HG02642 (cell line): ENCODE measurements around the gene GCNA.
"Not testable (repeated sequence)": the region's sequence is repeated elsewhere in the genome, so short reads cannot be mapped to it uniquely, and the experiment has no call there.

Experiments used
- ATAC-seq: cut with Tn5 transposase; IDR thresholded peaks from one replicate; pipeline ENCODE4 v1.9.1; 2021; ENCODE audit warnings: mild to moderate bottlenecking; ENCODE audit not compliant: unreplicated experiment, poor library complexity

The GCNA gene

GRCh38 chrX:71556036-71556435 lies 22.2 kb upstream of the GCNA start:
- no peak for ATAC-seq

DNA sequence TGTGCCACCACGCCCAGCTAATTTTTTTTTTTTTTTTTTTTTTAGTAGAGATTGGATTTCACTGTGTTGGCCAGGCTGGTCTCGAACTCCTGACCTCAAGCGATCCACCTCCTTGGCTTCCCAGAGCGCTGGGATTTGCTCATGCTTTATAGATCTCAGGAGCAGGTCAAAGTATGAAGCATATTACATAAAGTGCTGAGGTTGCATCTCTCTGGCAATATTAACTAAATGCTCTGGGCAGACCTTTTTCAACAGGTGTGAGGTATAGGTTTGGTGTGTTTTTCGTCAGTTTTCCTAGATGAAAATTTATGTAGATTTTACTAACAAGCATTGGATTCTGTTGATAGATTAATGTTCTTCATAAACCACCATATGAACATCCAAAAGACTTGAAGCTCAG lies 19.3 kb upstream of the GCNA start:
- no peak for ATAC-seq

DNA sequence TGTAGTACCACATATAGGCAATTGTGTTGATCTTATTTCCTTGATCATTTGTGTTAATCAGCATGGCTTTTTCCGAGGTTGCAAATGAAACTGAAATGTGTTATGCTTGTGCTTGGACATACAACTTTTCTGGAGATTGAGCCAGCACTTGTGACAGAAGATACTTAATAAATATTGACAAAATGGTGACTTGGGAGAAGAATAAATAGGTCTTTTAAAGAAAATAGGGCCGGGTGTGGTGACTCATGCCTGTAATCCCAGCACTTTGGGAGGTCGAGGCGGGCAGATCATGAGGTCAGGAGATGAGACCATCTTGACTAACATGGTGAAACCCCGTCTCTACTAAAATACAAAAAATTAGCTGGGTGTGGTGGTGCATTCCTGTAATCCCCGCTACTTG lies 18.5 kb upstream of the GCNA start:
- not testable (repeated sequence) for ATAC-seq

GRCh38 chrX:71563921-71564320 lies 14.3 kb upstream of the GCNA start:
- ATAC-seq, result no peak

GRCh38 chrX:71565474-71566041 lies 12.7 kb upstream of the GCNA start:
- no peak for ATAC-seq

DNA sequence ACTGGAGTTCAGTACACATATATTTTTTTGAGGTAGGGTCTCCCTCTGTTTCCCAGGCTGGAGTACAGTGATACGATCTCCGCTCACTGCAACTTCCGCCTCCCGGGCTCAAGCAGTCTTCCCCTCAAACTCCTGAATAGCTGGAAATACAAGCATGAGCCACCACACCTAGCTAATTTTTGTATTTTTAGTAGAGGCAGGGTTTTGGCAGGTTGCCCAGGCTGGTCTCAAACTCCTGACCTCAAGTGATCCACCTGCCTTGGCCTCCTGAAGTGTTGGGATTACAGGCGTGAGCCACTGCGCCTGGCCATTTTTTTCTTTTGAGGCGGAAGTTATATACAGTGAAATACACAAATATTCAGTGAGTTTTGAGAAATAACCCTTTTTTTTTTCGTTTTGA lies 6.8 kb upstream of the GCNA start:
- ATAC-seq, result not testable (repeated sequence)

- ATAC-seq, result no peak
These were observed 4.6 kb upstream of the GCNA start for GRCh38 chrX:71573590-71573989.

GRCh38 chrX:71577682-71578081 lies 555 bp upstream of the GCNA start:
- no peak for ATAC-seq

DNA sequence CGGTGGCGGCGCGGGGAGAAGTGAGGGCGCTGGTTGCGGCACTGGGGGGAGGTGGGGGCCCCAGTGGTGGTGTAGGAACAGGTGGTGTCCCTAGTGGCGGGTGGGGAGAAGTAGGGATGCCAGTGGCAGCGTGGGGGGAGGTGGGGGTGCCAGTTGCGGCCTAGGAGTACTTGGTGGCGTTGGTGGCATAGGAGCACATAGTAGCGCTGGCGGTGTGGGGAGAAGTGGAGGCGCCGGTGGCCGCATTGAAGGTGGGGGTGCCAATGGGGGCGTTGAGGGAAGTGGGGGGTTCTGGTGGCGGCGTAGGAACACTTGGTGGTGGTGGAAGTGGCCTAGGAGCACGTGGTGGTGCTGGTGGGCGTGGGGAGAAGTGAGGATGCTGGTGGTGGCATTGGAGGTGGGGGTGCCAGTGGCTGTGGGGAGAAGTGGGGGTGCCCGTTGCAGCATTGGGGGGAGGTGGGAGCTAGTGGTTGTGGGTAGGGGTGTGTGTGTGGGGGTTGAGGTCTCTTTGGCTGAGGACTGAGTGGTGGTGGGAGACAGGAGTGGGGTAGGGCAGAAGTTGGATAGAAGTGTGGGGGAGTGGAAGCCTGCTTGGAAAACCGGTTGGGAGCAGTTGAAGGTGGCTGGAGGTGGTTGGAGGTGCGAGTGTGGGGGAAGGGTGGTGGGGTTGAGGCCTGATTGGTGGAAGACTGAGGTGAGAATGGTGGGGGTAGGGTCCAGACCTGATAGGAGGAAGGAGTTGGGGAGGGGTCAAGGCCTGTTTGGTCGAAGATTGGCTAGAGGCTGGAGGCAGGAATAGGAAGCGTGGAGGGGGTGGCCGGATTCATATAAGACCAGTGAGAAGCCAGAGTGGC lies 1.1 kb downstream of the GCNA start:
- ATAC-seq, result no peak

GRCh38 chrX:71579990-71580380 lies 1.7 kb downstream of the GCNA start:
- ATAC-seq, result no peak

DNA sequence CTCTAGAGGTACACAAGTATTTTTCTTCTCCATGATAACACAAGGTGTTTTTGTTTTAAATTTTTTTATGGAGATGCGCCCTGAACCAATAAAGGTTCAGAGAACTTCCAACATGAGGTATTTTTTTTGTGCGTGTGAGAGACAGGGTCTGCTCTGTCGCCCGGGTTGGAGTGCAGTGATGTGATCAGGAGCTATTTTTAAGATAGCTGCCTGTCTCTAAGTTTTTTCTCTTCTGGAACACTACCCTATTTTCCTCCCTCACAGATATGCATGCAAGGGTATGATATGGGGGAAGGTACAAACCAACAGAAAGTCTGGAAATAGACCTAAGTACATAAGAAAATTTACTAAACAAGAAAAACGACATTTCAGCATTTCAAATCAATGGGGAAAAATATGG lies 3.0 kb downstream of the GCNA start:
- no peak for ATAC-seq

DNA sequence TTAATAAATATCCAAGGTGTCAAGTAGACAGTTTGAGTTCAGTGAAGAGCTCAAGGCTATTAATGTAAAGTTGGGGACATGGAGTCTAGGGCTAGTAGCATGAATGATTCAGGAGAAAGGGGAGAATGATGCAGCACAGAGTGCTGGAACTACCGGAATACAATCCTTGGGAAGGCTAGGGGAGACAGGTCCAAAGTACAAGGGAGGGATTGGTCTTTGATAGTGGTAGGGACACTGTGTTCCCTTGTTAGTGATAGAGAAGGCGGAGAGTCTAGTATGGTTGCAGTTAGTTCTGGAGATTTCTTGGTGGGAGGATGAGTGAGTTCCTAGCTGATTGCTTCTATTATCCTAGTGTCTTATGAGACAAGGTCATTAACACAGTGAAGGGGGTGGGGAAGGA lies 8.7 kb downstream of the GCNA start:
- no peak for ATAC-seq

DNA sequence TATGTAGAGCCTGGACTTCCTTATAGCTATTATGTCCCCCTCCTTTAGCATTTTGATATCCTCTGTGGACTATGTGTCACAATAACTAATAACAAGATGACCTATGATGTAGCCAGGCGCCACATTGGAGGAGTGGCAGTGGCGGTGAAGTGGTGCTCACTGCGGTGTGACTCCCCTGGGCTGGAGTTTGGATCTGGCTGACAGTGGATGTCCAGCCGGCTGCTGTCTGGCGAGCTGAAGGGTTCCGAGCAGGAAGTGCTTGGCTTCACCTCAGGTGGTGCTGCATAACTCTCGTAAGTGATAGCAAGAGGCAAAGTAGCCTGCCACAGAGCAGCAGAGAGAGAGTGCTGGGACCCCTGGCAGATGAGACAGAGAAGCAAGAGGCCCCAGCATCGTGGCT lies 15.0 kb downstream of the GCNA start:
- ATAC-seq, result not testable (repeated sequence)

DNA sequence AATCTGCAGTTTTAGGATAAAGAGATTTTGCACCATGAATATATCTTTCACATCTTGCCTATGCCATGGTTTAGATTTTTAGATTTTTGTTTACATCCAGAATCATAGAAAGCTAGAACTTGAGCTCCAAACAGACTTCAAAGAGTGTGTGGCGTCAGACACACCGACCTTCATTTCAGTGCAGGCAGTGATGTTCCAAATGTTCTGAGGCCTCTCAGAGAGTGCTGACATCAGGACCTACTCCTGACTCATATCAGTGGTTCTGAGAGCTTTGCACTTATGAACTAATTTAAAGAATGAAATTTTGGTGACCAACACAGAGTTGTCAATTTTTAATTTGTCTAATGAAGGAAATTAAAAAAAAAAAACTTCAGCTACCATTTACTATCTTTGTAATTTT lies 21.7 kb downstream of the GCNA start:
- ATAC-seq, result no peak

GRCh38 chrX:71603618-71604017 lies 25.4 kb downstream of the GCNA start:
- no peak for ATAC-seq

GRCh38 chrX:71604141-71604540 lies 25.9 kb downstream of the GCNA start:
- ATAC-seq, result no peak

- no peak for ATAC-seq
These were observed 26.7 kb downstream of the GCNA start for GRCh38 chrX:71604796-71605568.

GRCh38 chrX:71606536-71607216 lies 28.4 kb downstream of the GCNA start:
- no peak for ATAC-seq

DNA sequence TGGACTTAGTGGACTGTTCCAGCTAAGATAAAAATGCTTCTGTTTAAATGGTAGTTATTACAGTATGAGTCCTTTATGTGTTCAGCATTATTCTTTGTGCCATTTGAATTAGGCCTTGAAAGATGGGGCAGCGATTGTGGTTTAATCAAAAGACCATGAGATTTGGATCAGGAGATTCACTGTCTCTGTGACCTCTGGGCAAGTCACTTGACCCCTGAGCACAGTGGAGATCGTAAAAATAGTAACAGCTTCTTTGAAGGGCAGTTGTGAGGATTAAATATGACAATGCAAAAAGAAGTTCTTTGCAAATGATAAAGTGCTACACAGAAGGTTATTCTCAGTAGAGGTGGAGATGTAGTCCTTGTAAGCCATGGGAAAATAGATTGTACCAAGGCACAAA lies 29.3 kb downstream of the GCNA start:
- ATAC-seq, result no peak

DNA sequence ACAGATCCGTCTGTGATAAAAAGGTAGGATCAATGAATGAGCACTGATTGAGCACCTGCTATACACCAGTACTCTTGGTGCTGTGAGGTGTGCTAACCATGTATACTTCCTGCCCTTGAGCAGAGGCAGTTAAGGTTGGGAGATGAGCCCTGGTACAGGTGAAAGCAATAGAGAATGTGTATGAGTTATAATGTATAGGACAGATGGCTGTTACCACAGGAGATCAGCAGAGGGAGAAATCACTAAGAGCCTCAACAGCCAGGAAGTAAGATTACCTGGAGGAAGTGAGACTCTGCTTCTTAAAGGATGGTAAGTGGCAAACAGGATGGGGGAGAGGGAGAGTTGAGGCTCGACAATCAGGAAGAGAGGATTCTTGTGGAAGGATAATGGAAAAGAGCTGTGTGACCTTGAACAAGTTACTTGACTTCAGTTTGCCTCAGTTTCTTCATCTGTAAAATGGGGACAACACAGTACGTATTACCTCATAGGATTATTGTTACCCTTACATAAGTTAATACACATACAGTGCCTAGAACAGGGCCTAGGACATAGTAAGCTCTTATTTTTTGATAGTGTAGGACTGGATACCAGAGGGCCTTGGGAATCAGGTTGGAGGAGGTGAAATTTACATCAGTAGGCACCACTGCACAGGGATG lies 31.0 kb downstream of the GCNA start:
- no peak for ATAC-seq
